Omental fat pad (tissue), 4 donors: Measurements from ENCODE around the gene NKD1. TPM values are rescaled to one million over a fixed set of nuclear protein-coding genes. Genes with fewer than 3 reads are reported as not detected.
A peak's percentile ranks its signal among the peaks of the same experiment; 100 is the strongest.

Experiments used
- ATAC-seq: fragments of 150-250 bp; one replicate; pipeline ENCODE4 v1.9.1; 2016; ENCODE audit warnings: mild to moderate bottlenecking, moderate library complexity; ENCODE audit not compliant: low FRiP score
- DNase-seq: peaks from one replicate; pipeline ENCODE4 v3.0.0-alpha.2; 2019; ENCODE audit warnings: low spot score
- total RNA-seq, 4 donors: library from RNA; depleted of rRNA; stranded (reverse); fragments of >200 nt; gene quantifications; one replicate each; pipeline ENCODE4 v1.1.0, GENCODE V29; 2016
- TF ChIP-seq, protein P1 (sequence below), 3 donors: fragments of 450-650 bp; IDR thresholded peaks; one replicate each; pipeline ENCODE4 v1.5.1; 2016 to 2017; ENCODE audit warnings: antibody characterized with exemption in 3 of 3, mild to moderate bottlenecking in 3 of 3, moderate library complexity in 2 of 3

Gene NKD1
- total RNA-seq, 4 donors from 2014 or later: 2.2 to 11.6 (median 3.1) TPM

DNA sequence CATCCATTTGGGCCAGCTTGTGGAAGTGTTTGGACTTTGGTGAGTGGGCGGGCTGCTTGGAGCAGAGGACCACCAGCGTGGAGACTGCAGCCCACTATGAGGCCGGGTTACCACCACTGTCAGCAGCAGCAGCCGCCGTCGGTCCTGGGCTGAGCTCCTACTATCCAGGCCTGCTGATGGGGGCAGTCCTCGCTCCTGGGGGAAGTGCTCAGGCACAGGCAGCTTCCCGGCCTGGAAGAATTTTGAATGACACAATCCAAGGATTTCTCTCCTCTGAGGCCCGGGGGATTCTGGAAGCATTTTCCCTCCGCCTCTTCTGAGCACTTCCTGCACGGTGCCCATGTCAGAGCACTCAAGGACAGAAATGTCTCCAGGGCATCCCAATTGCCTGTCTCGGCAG is 139.9 kb downstream of the NKD1 start:
- TF ChIP-seq, protein P1, sequence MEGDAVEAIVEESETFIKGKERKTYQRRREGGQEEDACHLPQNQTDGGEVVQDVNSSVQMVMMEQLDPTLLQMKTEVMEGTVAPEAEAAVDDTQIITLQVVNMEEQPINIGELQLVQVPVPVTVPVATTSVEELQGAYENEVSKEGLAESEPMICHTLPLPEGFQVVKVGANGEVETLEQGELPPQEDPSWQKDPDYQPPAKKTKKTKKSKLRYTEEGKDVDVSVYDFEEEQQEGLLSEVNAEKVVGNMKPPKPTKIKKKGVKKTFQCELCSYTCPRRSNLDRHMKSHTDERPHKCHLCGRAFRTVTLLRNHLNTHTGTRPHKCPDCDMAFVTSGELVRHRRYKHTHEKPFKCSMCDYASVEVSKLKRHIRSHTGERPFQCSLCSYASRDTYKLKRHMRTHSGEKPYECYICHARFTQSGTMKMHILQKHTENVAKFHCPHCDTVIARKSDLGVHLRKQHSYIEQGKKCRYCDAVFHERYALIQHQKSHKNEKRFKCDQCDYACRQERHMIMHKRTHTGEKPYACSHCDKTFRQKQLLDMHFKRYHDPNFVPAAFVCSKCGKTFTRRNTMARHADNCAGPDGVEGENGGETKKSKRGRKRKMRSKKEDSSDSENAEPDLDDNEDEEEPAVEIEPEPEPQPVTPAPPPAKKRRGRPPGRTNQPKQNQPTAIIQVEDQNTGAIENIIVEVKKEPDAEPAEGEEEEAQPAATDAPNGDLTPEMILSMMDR (IDR thresholded peaks at IDR 0.05): no peak
- DNase-seq (no peak), ATAC-seq (no peak)

DNA sequence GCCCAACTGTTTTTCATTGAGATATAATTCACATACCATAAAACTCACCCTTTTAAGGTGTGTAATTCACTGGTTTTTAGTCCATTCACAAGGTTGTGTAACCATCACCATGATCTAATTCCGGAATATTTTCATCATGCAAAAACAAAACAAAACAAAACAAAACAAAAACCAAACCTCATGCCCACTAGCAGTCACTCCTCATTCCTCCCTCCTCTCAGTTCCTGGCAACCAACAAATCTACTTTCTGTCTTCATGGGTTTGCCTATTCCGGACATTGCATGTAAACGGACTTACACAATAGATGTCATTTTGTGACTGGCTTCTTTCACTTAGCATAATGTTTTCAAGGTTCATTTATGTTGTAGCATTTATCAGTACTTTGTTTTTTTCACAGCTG is 140.7 kb downstream of the NKD1 start:
- DNase-seq: no peak
- no peak for ATAC-seq
- TF ChIP-seq, protein P1 (IDR thresholded peaks at IDR 0.05): no peak

DNA sequence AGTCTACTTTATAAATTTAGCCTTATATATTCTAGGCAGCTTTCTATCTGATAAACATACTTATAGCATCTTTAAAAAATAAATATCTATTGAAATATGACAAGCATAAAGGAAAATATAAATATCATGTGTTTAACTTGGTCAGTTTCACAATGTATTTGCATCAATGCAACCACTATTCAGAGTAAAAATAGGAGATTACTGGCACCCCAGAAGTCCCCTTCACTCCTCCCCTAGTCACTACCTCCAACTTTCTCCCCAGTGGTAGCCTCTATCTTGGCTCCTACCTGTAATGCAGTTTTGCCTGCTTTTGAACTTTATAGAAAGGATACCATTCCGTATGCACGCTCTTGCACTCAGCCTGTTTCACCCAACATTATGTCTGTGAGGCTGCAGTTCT is 142.0 kb downstream of the NKD1 start:
- no peak for DNase-seq
- TF ChIP-seq, protein P1 (IDR thresholded peaks at IDR 0.05): no peak
- ATAC-seq: no peak

DNA sequence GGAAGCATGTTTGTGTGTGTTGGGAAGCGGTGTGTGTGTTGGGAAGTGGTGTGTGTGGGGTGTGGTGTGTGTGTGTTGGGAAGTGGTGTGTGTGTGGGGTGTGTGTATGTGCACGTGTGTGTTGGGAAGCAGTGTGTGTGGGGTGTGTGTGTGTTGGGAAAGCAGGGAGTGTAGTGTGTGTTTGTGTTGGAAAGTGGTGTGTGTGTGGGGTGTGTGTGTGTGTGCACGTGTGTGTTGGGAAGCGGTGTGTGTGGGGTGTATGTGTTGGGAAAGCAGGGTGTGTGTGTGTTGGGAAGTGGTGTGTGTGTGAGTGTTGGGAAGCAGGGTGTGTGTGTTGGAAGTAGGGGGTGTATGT is 144.4 kb downstream of the NKD1 start:
- no peak for ATAC-seq
- TF ChIP-seq, protein P1 (IDR thresholded peaks at IDR 0.05): no peak

DNA sequence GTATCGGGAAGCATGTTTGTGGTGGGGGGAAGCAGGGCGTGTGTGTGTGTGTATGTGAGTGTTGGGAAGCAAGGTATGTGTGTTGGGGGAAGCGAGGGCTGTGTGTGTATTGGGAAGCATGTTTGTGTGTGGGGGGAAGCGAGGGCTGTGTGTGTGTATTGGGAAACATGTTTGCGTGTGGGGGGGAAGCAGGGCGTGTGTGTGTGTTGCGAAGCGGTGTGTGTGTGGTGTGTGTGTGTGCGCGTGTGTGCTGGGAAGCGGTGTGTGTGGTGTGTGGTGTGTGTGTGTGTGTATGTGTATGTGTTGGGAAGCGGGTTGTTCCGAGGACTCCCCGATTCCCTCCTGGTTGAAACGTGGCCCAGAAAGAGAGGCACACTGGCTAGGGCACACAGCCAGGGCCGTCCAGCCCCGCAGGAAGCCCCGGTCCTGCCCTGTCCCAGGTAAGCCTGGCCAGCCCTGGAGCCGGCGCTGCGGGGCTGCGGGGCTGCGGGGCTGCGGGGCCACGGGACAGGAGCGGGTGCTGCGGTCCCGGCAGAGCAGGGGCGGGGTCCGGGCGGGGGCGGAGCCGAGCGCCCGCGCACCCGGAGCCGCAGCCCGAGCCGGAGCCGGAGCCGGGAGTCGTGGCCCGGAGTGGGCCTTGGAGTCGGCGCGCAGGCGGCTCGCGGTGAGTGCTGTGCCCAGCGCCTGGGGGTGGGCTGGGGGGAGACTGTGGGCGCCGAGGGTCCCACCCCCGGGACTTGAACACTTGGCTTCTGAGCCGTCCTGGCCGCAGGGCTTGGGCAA is 145.0 kb downstream of the NKD1 start, which contains the start of gene NOD2:
Gene NOD2 (plus strand): TSS at position 608 of the 783 bp plus-strand sequence. CDS start 5,890 bp downstream, outside the sequence.
- peak; percentile 16 for ATAC-seq
- no peak for DNase-seq
- TF ChIP-seq, protein P1 (IDR thresholded peaks at IDR 0.05): no peak

More for the DNA sequence above, 144.4 kb downstream of the NKD1 start:
- no peak for DNase-seq

DNA sequence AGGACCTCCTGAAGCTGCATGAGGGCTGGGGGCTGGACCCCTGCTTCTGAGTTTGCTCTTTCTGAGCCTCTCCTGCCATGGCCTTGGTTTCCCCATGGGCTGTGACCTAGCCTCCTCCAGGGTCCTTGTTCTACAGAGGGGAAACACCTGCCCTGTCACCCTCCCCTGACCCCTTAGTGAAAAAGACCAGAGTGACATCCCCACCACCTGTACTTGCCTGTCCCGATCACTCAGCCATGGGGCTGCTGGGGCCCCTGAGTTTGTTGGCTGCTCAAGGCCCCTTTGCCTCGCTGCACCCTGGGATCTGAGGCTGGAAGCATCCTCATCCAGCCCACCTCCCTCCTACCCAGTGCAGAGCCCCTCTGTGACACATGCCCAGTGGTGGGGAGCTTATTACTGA is 146.0 kb downstream of the NKD1 start:
- DNase-seq: no peak
- no peak for ATAC-seq
- TF ChIP-seq, protein P1 (IDR thresholded peaks at IDR 0.05): no peak
